SK-N-MC (cell line): ENCODE results near the gene NAB2.

Experiments used
- EZH2 ChIP-seq: fragments of 200-600 bp; sonication (generic); IDR thresholded peaks from one replicate; pipeline ENCODE4 v1.6.1; 2017; ENCODE audit warnings: antibody characterized with exemption
- FOXP2 ChIP-seq: optimal IDR thresholded peaks from 2 replicates; pipeline ENCODE3; 2011; ENCODE audit warnings: mild to moderate bottlenecking, moderate library complexity; ENCODE audit not compliant: insufficient read depth; ENCODE audit errors: extremely low read length, control extremely low read depth
- POLR2AphosphoS5 ChIP-seq: IDR thresholded peaks from 2 replicates; pipeline ENCODE4 v1.6.1; 2012; ENCODE audit warnings: mild to moderate bottlenecking, low read depth, low read length, borderline replicate concordance

DNA sequence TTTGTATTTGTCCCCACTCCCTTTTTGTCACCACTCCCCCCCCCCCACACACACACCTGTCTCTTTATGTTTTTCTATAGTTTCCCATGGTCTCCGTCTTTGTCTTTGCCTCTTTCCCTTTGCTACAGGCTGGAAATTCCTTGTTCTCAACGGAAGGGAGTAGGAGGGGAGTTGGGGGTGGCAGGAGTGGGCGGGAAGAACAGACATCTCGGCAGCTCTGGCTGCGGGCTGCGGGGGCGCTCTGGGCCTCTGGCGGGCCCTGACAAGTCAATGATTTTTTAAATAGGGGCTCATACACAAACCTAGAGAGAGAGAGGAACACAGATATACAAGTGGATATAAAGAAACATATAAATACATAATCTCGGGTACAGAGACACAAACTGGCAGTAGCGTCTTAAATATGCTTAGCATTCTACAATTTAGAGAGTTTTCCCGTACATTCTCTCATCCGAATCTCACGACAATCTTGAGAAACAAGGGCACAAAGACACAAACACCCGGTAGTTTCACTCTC is 2.4 kb upstream of the NAB2 start:
- TF ChIP-seq POLR2AphosphoS5 (no peak; the same call in 1 of the 2 replicates), EZH2 (no peak), FOXP2 (no peak)
